GM12878 (cell line): ENCODE measurements around the gene ZPBP2. TPM values are rescaled to one million over a fixed set of nuclear protein-coding genes. Genes with fewer than 3 reads are reported as not detected.

Experiments used
- ATAC-seq: fragments of 200-7000 bp; cut with Tn5 transposase; 3 replicates; pipeline ENCODE4 v1.9.1; 2020; ENCODE audit warnings: mild to moderate bottlenecking, moderate library complexity
- BruUV-seq: library from RNA; stranded (reverse); fragments of 400-500 nt; replicated peaks from 2 replicates; lab custom pipeline; 2021; lab: Mats Ljungman, UMichigan
- CTCF ChIA-PET: fragments of 300-600 bp; sonication (Branson Sonifier 250); formaldehyde crosslinking; extraction: SDS; loops from one replicate; lab custom pipeline; 2021; ENCODE audit warnings: inconsistent platforms; lab: Yijun Ruan, JAX
- POLR2A ChIA-PET: fragments of 350-600 bp; formaldehyde crosslinking; extraction: SDS; loops from one replicate; lab custom pipeline; 2021; ENCODE audit warnings: inconsistent platforms; lab: Charles Lee
- RAD21 ChIA-PET: fragments of 300-600 bp; sonication (Branson Sonifier 250); formaldehyde crosslinking; loops from one replicate; lab custom pipeline; 2023; ENCODE audit warnings: antibody characterized with exemption; ENCODE audit not compliant: unreplicated experiment; lab: Charles Lee
- SMC1A ChIA-PET: fragments of 300-600 bp; sonication (Branson Sonifier 250); formaldehyde crosslinking; loops from one replicate; lab custom pipeline; 2023; ENCODE audit not compliant: unreplicated experiment, uncharacterized antibody; lab: Charles Lee
- DNase-seq: peaks from one replicate; pipeline ENCODE4 v3.0.0-alpha.2; 2011; ENCODE audit warnings: low read depth, low spot score
- FAIRE-seq: peaks from 3 replicates; lab custom pipeline; 2011; peaks lifted over from hg19 to GRCh38; lab: Jason Lieb, UNC
- H2AFZ ChIP-seq: 2 replicates; pipeline ENCODE4 v1.6.0; 2011; ENCODE audit warnings: low read depth, low read length, control low read depth; ENCODE audit not compliant: control insufficient read depth
- H3K27ac ChIP-seq: 2 replicates; pipeline ENCODE4 v1.5.1; 2011; ENCODE audit warnings: control low read depth; ENCODE audit not compliant: control insufficient read depth, insufficient read depth
- H3K27me3 ChIP-seq, 2 experiments: replicated peaks in 1 of 2; 2 replicates each; pipeline versions ENCODE4 v1.6.0 to v1.6.1; 2011; ENCODE audit warnings: low read length in 1 of 2; ENCODE audit not compliant: control insufficient read depth in 2 of 2, insufficient read depth in 2 of 2
- H3K36me3 ChIP-seq, 2 experiments: 2 replicates each; pipeline ENCODE4 v1.5.1; 2011; ENCODE audit warnings: low read length in 1 of 2; ENCODE audit not compliant: control insufficient read depth in 2 of 2, insufficient read depth in 2 of 2
- H3K4me1 ChIP-seq: 2 replicates; pipeline ENCODE4 v1.6.1; 2011; ENCODE audit warnings: mild to moderate bottlenecking, low read length, moderate library complexity, mixed read lengths; ENCODE audit not compliant: control insufficient read depth, insufficient read depth
- H3K4me2 ChIP-seq: 2 replicates; pipeline ENCODE4 v1.6.0; 2011; ENCODE audit warnings: control low read depth; ENCODE audit not compliant: control insufficient read depth, insufficient read depth
- H3K4me3 ChIP-seq: fragments of 200-600 bp; sonication (generic); 2 replicates; pipeline ENCODE4 v1.5.1; 2016
- H3K79me2 ChIP-seq: 2 replicates; pipeline ENCODE4 v1.6.0; 2011; ENCODE audit warnings: low read length; ENCODE audit not compliant: control insufficient read depth, insufficient read depth
- H3K9ac ChIP-seq: 2 replicates; pipeline ENCODE4 v1.8.0; 2011; ENCODE audit warnings: low read length, control low read depth, mixed read lengths; ENCODE audit not compliant: control insufficient read depth, insufficient read depth
- H3K9me3 ChIP-seq: replicated peaks from 3 replicates; pipeline ENCODE4 v1.5.1; 2011; ENCODE audit warnings: mild to moderate bottlenecking, low read length; ENCODE audit not compliant: control insufficient read depth, insufficient read depth
- H4K20me1 ChIP-seq: 2 replicates; pipeline ENCODE4 v1.6.0; 2011; ENCODE audit not compliant: control insufficient read depth, insufficient read depth
- CEBPB ChIP-seq, 2 experiments: fragments of 150-350 bp in 1 of 2; IDR thresholded peaks; 2 replicates each; pipeline ENCODE4 v1.6.1; 2012 to 2014; ENCODE audit warnings: low read depth in 2 of 2, low read length in 2 of 2, borderline replicate concordance in 1 of 2, inconsistent platforms in 1 of 2
- ESRRA ChIP-seq: IDR thresholded peaks from 2 replicates; pipeline ENCODE4 v1.6.1; 2012; ENCODE audit warnings: mild to moderate bottlenecking, low read length, improper control_type of control experiment
- ETV6 ChIP-seq, 2 experiments: fragments of 450-650 bp in 1 of 2; IDR thresholded peaks in 1 of 2; conservative IDR thresholded peaks in 1 of 2; 2 replicates each; pipeline ENCODE4 v1.6.1; 2014; ENCODE audit warnings: antibody characterized with exemption in 1 of 2, borderline replicate concordance in 1 of 2, low read depth in 1 of 2, mild to moderate bottlenecking in 1 of 2, moderate library complexity in 1 of 2
- IRF3 ChIP-seq: fragments of 450-650 bp; IDR thresholded peaks from 2 replicates; pipeline ENCODE4 v1.6.1; 2014; ENCODE audit warnings: mild to moderate bottlenecking
- NFYB ChIP-seq: IDR thresholded peaks from 2 replicates; pipeline ENCODE4 v1.6.1; 2011; ENCODE audit warnings: low read depth, mild to moderate bottlenecking, low read length, improper control_type of control experiment, moderate library complexity; ENCODE audit not compliant: insufficient read depth
- RAD51 ChIP-seq: fragments of 450-650 bp; IDR thresholded peaks from 2 replicates; pipeline ENCODE4 v1.6.1; 2016; ENCODE audit warnings: moderate library complexity, mild to moderate bottlenecking, inconsistent platforms
- SIN3A ChIP-seq: IDR thresholded peaks from 2 replicates; pipeline ENCODE4 v1.6.1; 2012; ENCODE audit warnings: low read depth, low read length, improper control_type of control experiment
- SMARCA5 ChIP-seq: fragments of 450-650 bp; IDR thresholded peaks from 2 replicates; pipeline ENCODE4 v1.6.1; 2017; ENCODE audit warnings: mild to moderate bottlenecking
- SP1 ChIP-seq: IDR thresholded peaks from one replicate; pipeline ENCODE4 v1.6.1; 2011; ENCODE audit warnings: low read depth, low read length
- WRNIP1 ChIP-seq: IDR thresholded peaks from 2 replicates; pipeline ENCODE4 v1.6.1; 2011; ENCODE audit warnings: low read depth, low read length, improper control_type of control experiment, borderline replicate concordance
- YBX1 ChIP-seq: fragments of 450-650 bp; IDR thresholded peaks from 2 replicates; pipeline ENCODE4 v1.6.1; 2016; ENCODE audit warnings: antibody characterized with exemption
- WGBS: methylation state at CpG from one replicate; pipeline ENCODE4 v1.1.6; 2016; ENCODE audit warnings: low lambda C conversion rate; ENCODE audit not compliant: insufficient replicate concordance, insufficient coverage; ENCODE audit errors: missing lambda C conversion rate; 5-methylcytosine and 5-hydroxymethylcytosine counted together
- in situ Hi-C: fragments of 300-500 bp; cut with MboI; formaldehyde crosslinking; loops from 9 replicates; pipeline ENCODE4 v1.14.3; 2018; ENCODE audit warnings: mixed read lengths
- intact Hi-C: fragments of 100-400 bp; cut with micrococcal nuclease; formaldehyde crosslinking; loops from one replicate; pipeline ENCODE4 v1.14.2; 2022; ENCODE audit not compliant: unreplicated experiment
- polyA plus RNA-seq, 11 experiments: library from polyadenylated mRNA; depleted of rRNA in 4 of 11; unstranded in 6 of 11; stranded (reverse) in 5 of 11; fragments of >200 nt; fragmentation: Nextera tagmentation in 4 of 11; fragmentation: Illumina TruSeq in 1 of 11; extraction: Ambion mirVana in 4 of 11; extraction: Trizol in 1 of 11; gene quantifications; 1 replicate in 1 of 11; 2 replicates in 10 of 11; pipeline versions ENCODE4 v1.2.1 to v1.2.3, GENCODE V29; 2011 to 2016; ENCODE audit warnings: inconsistent platforms in 2 of 11, missing spikeins in 2 of 11, low read depth in 1 of 11
- total RNA-seq, 4 experiments: library from RNA; depleted of rRNA in 3 of 4; stranded (reverse); fragments of >200 nt in 3 of 4; fragmentation: Illumina TruSeq in 1 of 4; extraction: Trizol in 1 of 4; gene quantifications; 2 replicates each; pipeline versions ENCODE4 v1.2.1 to v1.2.3, GENCODE V29; 2013 to 2021
- TF ChIP-seq, protein P1 (sequence below): fragments of 450-650 bp; IDR thresholded peaks from 2 replicates; pipeline ENCODE4 v1.6.1; 2016; ENCODE audit warnings: mild to moderate bottlenecking
- TF ChIP-seq, protein P2 (sequence below): IDR thresholded peaks from 2 replicates; pipeline ENCODE4 v1.6.1; 2011; ENCODE audit warnings: mild to moderate bottlenecking, low read depth, low read length, moderate library complexity; ENCODE audit not compliant: insufficient replicate concordance
- TF ChIP-seq, protein P3 (sequence below): fragments of 150-350 bp; IDR thresholded peaks from 2 replicates; pipeline ENCODE4 v1.6.1; 2014; ENCODE audit warnings: mild to moderate bottlenecking, low read depth, low read length
- TF ChIP-seq, protein P4 (sequence below): fragments of 450-650 bp; formaldehyde crosslinking; IDR thresholded peaks from 2 replicates; pipeline ENCODE4 v1.4.0; 2022; ENCODE audit warnings: mild to moderate bottlenecking, moderate library complexity

ZPBP2 gene
- total and polyA plus RNA-seq, 10 of the 15 experiments (the other 5 are each of a cell fraction or from before 2014, with no cell fraction given): 0.33 to 1.0 (median 0.58) TPM

GRCh38 chr17:39854909-39855308, 13.1 kb upstream of the ZPBP2 start:
- ATAC-seq (no peak), DNase-seq (no peak), FAIRE-seq (no peak)
- Histone ChIP-seq H3K79me2 (peaks cover 92% of the 10 kb centered on the region), H3K4me1 (peaks cover 25% of the 10 kb centered on the region), H3K9ac (no peak overlapping the region; the same call in 1 of the 2 replicates), H4K20me1 (no peaks in the 10 kb centered on the region), H3K27ac (peak overlapping the region; percentile 53; the same call in 1 of the 2 replicates), H3K9me3 (no peaks in the 10 kb centered on the region; the same call in 2 of the 3 replicates), H2AFZ (no peak overlapping the region), H3K4me2 (peak overlapping the region; percentile 62), H3K27me3 (no peaks in the 10 kb centered on the region), H3K36me3 (peaks cover 2 to 26% of the 10 kb centered on the region in 2 experiments), H3K4me3 (no peak overlapping the region)
- ChIA-PET CTCF (interaction anchor here (1.0 to 1.5 kb wide), 2 partner anchors 77 to 102 kb away, joined by 3 read pairs; no protein-coding TSS in a partner anchor), SMC1A (interaction anchor here (1.1 to 1.3 kb wide), 2 partner anchors 11 to 78 kb away, joined by 3 to 5 read pairs; no protein-coding TSS in a partner anchor), POLR2A (no interaction called here), RAD21 (interaction anchor here (1.2 kb wide), 1 partner anchor 60 kb away, joined by 3 read pairs; no protein-coding TSS in a partner anchor)
- intact Hi-C loops: no loop called here
- in situ Hi-C loops: no loop called here
- TSS peak; percentile 4 for BruUV-seq
- WGBS: 81% methylated on average over 2 of the region's 2 CpGs
- no peak for TF ChIP-seq ETV6 (conservative IDR thresholded peaks at IDR 0.05 in 1 of 2, IDR thresholded peaks at IDR 0.05 in 1 of 2; ENCODE audit: borderline replicate concordance in 1 of 2, low read depth in 1 of 2)
- no peak for TF ChIP-seq RAD51
- TF ChIP-seq, protein P1, sequence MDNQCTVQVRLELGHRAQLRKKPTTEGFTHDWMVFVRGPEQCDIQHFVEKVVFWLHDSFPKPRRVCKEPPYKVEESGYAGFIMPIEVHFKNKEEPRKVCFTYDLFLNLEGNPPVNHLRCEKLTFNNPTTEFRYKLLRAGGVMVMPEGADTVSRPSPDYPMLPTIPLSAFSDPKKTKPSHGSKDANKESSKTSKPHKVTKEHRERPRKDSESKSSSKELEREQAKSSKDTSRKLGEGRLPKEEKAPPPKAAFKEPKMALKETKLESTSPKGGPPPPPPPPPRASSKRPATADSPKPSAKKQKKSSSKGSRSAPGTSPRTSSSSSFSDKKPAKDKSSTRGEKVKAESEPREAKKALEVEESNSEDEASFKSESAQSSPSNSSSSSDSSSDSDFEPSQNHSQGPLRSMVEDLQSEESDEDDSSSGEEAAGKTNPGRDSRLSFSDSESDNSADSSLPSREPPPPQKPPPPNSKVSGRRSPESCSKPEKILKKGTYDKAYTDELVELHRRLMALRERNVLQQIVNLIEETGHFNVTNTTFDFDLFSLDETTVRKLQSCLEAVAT: no peak
- TF ChIP-seq, protein P2, sequence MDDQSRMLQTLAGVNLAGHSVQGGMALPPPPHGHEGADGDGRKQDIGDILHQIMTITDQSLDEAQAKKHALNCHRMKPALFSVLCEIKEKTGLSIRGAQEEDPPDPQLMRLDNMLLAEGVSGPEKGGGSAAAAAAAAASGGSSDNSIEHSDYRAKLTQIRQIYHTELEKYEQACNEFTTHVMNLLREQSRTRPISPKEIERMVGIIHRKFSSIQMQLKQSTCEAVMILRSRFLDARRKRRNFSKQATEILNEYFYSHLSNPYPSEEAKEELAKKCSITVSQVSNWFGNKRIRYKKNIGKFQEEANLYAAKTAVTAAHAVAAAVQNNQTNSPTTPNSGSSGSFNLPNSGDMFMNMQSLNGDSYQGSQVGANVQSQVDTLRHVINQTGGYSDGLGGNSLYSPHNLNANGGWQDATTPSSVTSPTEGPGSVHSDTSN: no peak
- TF ChIP-seq ESRRA: no peak
- no peak for TF ChIP-seq SMARCA5
- no peak for TF ChIP-seq NFYB
- TF ChIP-seq SP1: no peak
- no peak for TF ChIP-seq CEBPB (IDR thresholded peaks at IDR 0.05; ENCODE audit: borderline replicate concordance in 1 of 2, low read depth in 2 of 2, low read length in 2 of 2)
- TF ChIP-seq, protein P3, sequence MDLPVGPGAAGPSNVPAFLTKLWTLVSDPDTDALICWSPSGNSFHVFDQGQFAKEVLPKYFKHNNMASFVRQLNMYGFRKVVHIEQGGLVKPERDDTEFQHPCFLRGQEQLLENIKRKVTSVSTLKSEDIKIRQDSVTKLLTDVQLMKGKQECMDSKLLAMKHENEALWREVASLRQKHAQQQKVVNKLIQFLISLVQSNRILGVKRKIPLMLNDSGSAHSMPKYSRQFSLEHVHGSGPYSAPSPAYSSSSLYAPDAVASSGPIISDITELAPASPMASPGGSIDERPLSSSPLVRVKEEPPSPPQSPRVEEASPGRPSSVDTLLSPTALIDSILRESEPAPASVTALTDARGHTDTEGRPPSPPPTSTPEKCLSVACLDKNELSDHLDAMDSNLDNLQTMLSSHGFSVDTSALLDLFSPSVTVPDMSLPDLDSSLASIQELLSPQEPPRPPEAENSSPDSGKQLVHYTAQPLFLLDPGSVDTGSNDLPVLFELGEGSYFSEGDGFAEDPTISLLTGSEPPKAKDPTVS: no peak
- no peak for TF ChIP-seq YBX1
- no peak for TF ChIP-seq IRF3
- TF ChIP-seq WRNIP1: no peak
- TF ChIP-seq SIN3A: no peak
- TF ChIP-seq, protein P4, sequence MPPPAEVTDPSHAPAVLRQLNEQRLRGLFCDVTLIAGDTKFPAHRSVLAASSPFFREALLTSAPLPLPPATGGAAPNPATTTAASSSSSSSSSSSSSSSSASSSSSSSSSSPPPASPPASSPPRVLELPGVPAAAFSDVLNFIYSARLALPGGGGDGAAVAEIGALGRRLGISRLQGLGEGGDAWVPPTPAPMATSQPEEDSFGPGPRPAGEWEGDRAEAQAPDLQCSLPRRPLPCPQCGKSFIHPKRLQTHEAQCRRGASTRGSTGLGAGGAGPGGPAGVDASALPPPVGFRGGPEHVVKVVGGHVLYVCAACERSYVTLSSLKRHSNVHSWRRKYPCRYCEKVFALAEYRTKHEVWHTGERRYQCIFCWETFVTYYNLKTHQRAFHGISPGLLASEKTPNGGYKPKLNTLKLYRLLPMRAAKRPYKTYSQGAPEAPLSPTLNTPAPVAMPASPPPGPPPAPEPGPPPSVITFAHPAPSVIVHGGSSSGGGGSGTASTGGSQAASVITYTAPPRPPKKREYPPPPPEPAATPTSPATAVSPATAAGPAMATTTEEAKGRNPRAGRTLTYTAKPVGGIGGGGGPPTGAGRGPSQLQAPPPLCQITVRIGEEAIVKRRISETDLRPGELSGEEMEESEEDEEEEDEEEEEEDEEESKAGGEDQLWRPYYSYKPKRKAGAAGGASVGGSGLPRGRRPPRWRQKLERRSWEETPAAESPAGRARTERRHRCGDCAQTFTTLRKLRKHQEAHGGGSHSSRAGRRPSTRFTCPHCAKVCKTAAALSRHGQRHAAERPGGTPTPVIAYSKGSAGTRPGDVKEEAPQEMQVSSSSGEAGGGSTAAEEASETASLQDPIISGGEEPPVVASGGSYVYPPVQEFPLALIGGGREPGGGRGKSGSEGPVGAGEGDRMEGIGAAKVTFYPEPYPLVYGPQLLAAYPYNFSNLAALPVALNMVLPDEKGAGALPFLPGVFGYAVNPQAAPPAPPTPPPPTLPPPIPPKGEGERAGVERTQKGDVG (CRISPR knock-in tag): no peak
